Loucy (cell line): ENCODE measurements around the gene HMG20B.

Experiments
- H2AFZ ChIP-seq: fragments of 200-600 bp; sonication (generic); 2 replicates; pipeline ENCODE4 v1.6.0; 2016; ENCODE audit warnings: antibody characterized with exemption, mild to moderate bottlenecking, low read length, moderate library complexity
- H3F3A ChIP-seq: fragments of 200-600 bp; 2 replicates; pipeline ENCODE4 v1.6.0; 2016; ENCODE audit warnings: antibody characterized with exemption, low read depth, mild to moderate bottlenecking
- H3K27me3 ChIP-seq: fragments of 200-600 bp; sonication (generic); 2 replicates; pipeline ENCODE4 v1.6.1; 2014; ENCODE audit warnings: low read length, mild to moderate bottlenecking; ENCODE audit not compliant: insufficient read depth, poor library complexity, severe bottlenecking
- H3K36me3 ChIP-seq: fragments of 200-600 bp; sonication (generic); 2 replicates; pipeline ENCODE4 v1.6.1; 2016; ENCODE audit warnings: low read length; ENCODE audit not compliant: insufficient read depth
- H3K4me1 ChIP-seq: fragments of 200-600 bp; sonication (generic); 2 replicates; pipeline ENCODE4 v1.5.1; 2014; ENCODE audit warnings: low read length, mild to moderate bottlenecking; ENCODE audit not compliant: insufficient read depth, poor library complexity, severe bottlenecking
- H3K4me2 ChIP-seq: fragments of 200-600 bp; sonication (generic); 2 replicates; pipeline ENCODE4 v1.6.0; 2014; ENCODE audit warnings: antibody characterized with exemption, low read length, low read depth, mild to moderate bottlenecking; ENCODE audit not compliant: poor library complexity, severe bottlenecking
- H3K4me3 ChIP-seq: fragments of 200-600 bp; sonication (generic); 2 replicates; pipeline ENCODE4 v1.5.1; 2014; ENCODE audit warnings: low read length, mild to moderate bottlenecking, mixed read lengths; ENCODE audit not compliant: poor library complexity, severe bottlenecking
- H3K79me2 ChIP-seq: fragments of 200-600 bp; sonication (generic); 2 replicates; pipeline ENCODE4 v1.6.1; 2014; ENCODE audit warnings: low read length; ENCODE audit not compliant: insufficient read depth
- H3K9ac ChIP-seq: fragments of 200-600 bp; sonication (generic); 2 replicates; pipeline ENCODE4 v1.6.0; 2014; ENCODE audit warnings: mild to moderate bottlenecking, low read depth, low read length, moderate library complexity; ENCODE audit not compliant: poor library complexity, severe bottlenecking
- H3K9me2 ChIP-seq: fragments of 200-600 bp; sonication (generic); replicated peaks from 2 replicates; pipeline ENCODE4 v1.6.1; 2016; ENCODE audit warnings: low read depth, low read length, mixed read lengths
- H3K9me3 ChIP-seq: fragments of 200-600 bp; sonication (generic); 2 replicates; pipeline ENCODE4 v1.6.1; 2014; ENCODE audit warnings: mild to moderate bottlenecking, antibody characterized with exemption, low read length, low read depth; ENCODE audit not compliant: insufficient read depth
- H4K20me1 ChIP-seq: fragments of 200-600 bp; sonication (generic); 2 replicates; pipeline ENCODE4 v1.6.0; 2014; ENCODE audit warnings: antibody characterized with exemption, low read length, mild to moderate bottlenecking; ENCODE audit not compliant: insufficient read depth, poor library complexity, severe bottlenecking
- EZH2phosphoT487 ChIP-seq: fragments of 200-600 bp; IDR thresholded peaks from 2 replicates; pipeline ENCODE4 v1.6.1; 2018; ENCODE audit warnings: antibody characterized with exemption, mild to moderate bottlenecking, moderate library complexity, borderline replicate concordance
- TF ChIP-seq, protein P1 (sequence below): fragments of 200-600 bp; sonication (generic); conservative IDR thresholded peaks from 2 replicates; pipeline ENCODE4 v1.5.1; 2014; ENCODE audit warnings: mild to moderate bottlenecking, antibody characterized with exemption, low read length

HMG20B gene

DNA sequence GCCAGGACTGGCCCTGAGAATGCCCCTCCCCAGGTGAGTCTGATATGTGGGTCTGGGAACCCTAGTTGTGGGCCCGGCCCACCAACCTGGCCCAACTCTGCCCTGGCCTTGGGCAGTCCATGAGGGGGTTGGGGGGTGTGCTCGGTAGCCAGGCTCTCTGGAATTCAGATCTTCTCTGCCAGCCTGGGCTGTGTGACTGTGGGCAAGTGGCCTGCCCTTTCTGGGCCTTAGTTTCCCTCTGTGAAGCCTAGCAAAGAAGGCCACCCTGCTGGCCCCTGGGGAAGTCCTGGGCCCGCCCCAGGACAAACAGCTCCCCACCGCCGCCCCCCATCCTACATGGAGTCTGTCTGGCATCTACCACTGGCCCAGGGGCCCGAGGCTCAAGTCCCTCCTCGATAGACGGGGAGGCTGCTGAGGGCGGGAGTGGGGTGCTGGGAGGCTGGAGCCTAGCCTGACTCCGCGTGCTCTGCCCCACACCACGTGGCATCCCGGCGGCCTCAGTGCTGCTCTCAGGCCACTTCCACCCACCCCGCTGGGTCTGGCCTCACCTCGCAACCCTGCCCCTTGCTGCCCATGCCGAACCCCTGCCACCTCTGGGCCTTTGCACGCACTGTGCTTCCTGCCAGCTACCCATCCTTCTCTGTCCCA, 42.2 kb downstream of the HMG20B start:
- TF ChIP-seq, protein P1, sequence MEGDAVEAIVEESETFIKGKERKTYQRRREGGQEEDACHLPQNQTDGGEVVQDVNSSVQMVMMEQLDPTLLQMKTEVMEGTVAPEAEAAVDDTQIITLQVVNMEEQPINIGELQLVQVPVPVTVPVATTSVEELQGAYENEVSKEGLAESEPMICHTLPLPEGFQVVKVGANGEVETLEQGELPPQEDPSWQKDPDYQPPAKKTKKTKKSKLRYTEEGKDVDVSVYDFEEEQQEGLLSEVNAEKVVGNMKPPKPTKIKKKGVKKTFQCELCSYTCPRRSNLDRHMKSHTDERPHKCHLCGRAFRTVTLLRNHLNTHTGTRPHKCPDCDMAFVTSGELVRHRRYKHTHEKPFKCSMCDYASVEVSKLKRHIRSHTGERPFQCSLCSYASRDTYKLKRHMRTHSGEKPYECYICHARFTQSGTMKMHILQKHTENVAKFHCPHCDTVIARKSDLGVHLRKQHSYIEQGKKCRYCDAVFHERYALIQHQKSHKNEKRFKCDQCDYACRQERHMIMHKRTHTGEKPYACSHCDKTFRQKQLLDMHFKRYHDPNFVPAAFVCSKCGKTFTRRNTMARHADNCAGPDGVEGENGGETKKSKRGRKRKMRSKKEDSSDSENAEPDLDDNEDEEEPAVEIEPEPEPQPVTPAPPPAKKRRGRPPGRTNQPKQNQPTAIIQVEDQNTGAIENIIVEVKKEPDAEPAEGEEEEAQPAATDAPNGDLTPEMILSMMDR: no peak
- TF ChIP-seq EZH2phosphoT487: no peak
- H3K4me1 ChIP-seq: no peaks in the 10 kb centered on the region
- H3K79me2 ChIP-seq: no peaks in the 10 kb centered on the region

DNA sequence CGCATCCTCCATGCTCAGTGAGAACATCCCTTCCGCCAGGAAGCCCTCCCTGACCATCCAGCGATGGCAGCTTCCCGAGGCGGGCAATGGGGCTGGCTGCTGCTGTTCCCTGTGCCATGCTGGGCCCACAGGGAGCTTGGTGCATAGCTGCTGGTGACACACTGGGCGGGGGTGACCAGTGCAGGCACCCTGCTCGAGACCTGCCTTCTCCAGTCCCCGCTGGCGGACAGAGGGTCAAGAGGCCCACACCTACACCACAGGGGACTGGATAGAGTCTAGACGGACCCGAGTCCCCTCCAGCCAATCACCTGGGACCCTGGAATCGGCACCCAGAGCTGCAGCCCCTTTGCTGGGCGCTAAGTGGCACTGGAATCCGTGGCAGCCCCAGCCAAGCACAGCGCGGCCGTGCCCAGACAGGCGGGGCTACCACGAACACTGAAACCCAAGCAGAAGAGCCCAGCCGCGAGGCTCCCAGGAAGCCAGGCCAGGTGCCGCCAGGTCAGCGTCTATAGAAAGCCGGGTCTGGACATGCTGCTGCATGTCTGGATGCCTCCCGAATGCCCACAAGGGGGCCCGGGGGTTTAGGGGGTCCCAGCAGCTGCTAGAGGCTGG, 42.9 kb downstream of the HMG20B start:
- H3K4me1 ChIP-seq: no peaks in the 10 kb centered on the region
- no peak overlapping the region for H3K9ac ChIP-seq
- TF ChIP-seq, protein P1: no peak
- TF ChIP-seq EZH2phosphoT487: no peak
- H3F3A ChIP-seq: no peaks in the 10 kb centered on the region
- no peaks in the 10 kb centered on the region for H3K9me2 ChIP-seq
- no peak overlapping the region for H3K4me3 ChIP-seq
- no peaks in the 10 kb centered on the region for H3K27me3 ChIP-seq
- H2AFZ ChIP-seq: no peak overlapping the region
- peaks cover 7% of the 10 kb centered on the region; the same call in 1 of the 2 replicates for H3K36me3 ChIP-seq
- no peaks in the 10 kb centered on the region for H4K20me1 ChIP-seq
- H3K4me2 ChIP-seq: no peak overlapping the region
- H3K79me2 ChIP-seq: no peaks in the 10 kb centered on the region
- H3K9me3 ChIP-seq: no peaks in the 10 kb centered on the region

More for the DNA sequence above, 42.2 kb downstream of the HMG20B start:
- H3K4me2 ChIP-seq: no peak overlapping the region
- no peak overlapping the region for H3K4me3 ChIP-seq
- H2AFZ ChIP-seq: no peak overlapping the region
- H4K20me1 ChIP-seq: no peaks in the 10 kb centered on the region
- no peaks in the 10 kb centered on the region for H3K9me3 ChIP-seq
- H3K9me2 ChIP-seq: no peaks in the 10 kb centered on the region
- no peaks in the 10 kb centered on the region for H3K27me3 ChIP-seq
- no peaks in the 10 kb centered on the region for H3F3A ChIP-seq
- peaks cover 7% of the 10 kb centered on the region; the same call in 1 of the 2 replicates for H3K36me3 ChIP-seq
- H3K9ac ChIP-seq: no peak overlapping the region

DNA sequence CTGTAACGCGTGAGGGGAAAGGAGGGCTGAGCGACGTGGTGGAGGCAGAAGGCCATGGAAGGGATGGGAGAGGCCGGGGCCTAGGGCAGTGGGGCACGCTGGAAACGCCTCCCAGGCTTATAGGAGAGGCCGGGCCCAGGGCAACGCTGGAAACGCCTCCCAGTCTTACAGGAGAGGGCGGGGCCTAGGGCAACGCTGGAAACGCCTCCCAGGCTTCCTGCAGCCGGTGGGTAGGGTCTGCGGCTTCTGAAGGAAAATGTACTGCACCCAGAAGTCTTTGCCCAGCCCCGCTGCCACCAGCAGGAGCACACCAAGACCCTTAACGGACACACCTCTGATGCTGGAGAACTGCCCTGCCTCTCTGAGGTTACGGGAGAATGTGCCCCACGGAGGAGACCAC, 44.7 kb downstream of the HMG20B start:
- H3K9me2 ChIP-seq: no peaks in the 10 kb centered on the region
- H3K36me3 ChIP-seq: no peaks in the 10 kb centered on the region; the same call in 1 of the 2 replicates
- H2AFZ ChIP-seq: no peak overlapping the region
- no peaks in the 10 kb centered on the region for H3K27me3 ChIP-seq
- H3K4me3 ChIP-seq: no peak overlapping the region
- H3K79me2 ChIP-seq: no peaks in the 10 kb centered on the region
- no peak for TF ChIP-seq EZH2phosphoT487
- TF ChIP-seq, protein P1: no peak
- H3F3A ChIP-seq: no peaks in the 10 kb centered on the region
- no peaks in the 10 kb centered on the region for H4K20me1 ChIP-seq
- no peak overlapping the region for H3K4me2 ChIP-seq
- H3K9me3 ChIP-seq: no peaks in the 10 kb centered on the region
- no peak overlapping the region for H3K9ac ChIP-seq
- H3K4me1 ChIP-seq: no peaks in the 10 kb centered on the region
